ENCODE measurements around the gene SORCS1. TPM values are rescaled to one million over a fixed set of nuclear protein-coding genes. Genes with fewer than 3 reads are reported as not detected.

The SORCS1 gene
- total and polyA plus RNA-seq, 4 donors, result 0.04 to 3.5 (median 0.05) TPM

- no peak for TF ChIP-seq CTCF (IDR thresholded peaks at IDR 0.05; ENCODE audit: control extremely low read depth, extremely low read depth)
- H3K27ac ChIP-seq (ENCODE audit: low read depth in 1 of 2, low read length in 1 of 2), result no peak overlapping the region
- 65 to 78% methylated on average over 1 of the region's 1 CpG for WGBS, 2 donors
- no peak for DNase-seq
- H3K27me3 ChIP-seq (ENCODE audit: control insufficient read depth in 3 of 3, insufficient read depth in 3 of 3, low read length in 2 of 3), result no peaks in the 10 kb centered on the region
- no peaks in the 10 kb centered on the region for H3K9me3 ChIP-seq (ENCODE audit: control insufficient read depth in 4 of 4, insufficient read depth in 3 of 4, low read length in 3 of 4)
- ATAC-seq (ENCODE audit: insufficient read depth, low FRiP score), result no peak
- no peak overlapping the region for H3K4me3 ChIP-seq
- no peaks in the 10 kb centered on the region for H3K4me1 ChIP-seq (ENCODE audit: control insufficient read depth in 5 of 5, insufficient read depth in 5 of 5, low read length in 5 of 5)
- H3K9ac ChIP-seq (ENCODE audit: insufficient read depth in 1 of 2, low read length in 2 of 2), result no peak overlapping the region
- H3K36me3 ChIP-seq (ENCODE audit: control insufficient read depth in 4 of 4, insufficient read depth in 4 of 4, low read length in 4 of 4), result no peaks in the 10 kb centered on the region
These were observed 30.9 kb downstream of the SORCS1 start for GRCh38 chr10:107133656-107134055.

GRCh38 chr10:107129000-107129399, 35.5 kb downstream of the SORCS1 start:
- TF ChIP-seq CTCF (IDR thresholded peaks at IDR 0.05; ENCODE audit: control extremely low read depth, extremely low read depth), result no peak
- WGBS, 2 donors, result 78 to 86% methylated on average over 6 of the region's 6 CpGs
- no peak for DNase-seq

DNA sequence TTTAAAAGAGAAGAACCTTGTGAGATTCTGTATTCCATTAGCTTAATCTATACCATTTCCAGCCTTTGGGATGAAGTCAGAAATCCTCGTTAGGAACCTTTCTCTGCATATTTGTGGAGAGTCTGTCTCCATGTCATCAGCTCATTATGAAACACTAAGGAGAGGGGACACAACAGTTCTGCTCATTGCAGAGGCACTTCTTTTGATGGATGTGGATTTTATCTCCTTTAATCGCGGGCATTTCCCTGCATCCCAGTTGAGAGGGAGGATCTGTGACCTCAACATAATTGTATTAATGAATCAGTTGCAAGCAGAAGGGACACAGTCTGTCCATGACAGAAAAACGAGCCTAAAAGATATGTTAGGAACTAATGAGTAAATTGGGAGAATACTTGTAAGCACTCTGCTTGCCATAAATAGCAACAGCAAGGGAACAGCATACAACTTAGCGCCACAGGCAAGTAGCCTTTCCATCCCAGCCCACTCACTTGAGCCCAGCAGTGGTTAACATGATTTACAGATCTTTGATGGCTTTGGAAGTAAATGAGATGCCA, 37.9 kb downstream of the SORCS1 start:
- no peaks in the 10 kb centered on the region for H3K9me3 ChIP-seq (ENCODE audit: control insufficient read depth in 4 of 4, insufficient read depth in 3 of 4, low read length in 3 of 4)
- TF ChIP-seq CTCF (IDR thresholded peaks at IDR 0.05; ENCODE audit: control extremely low read depth, extremely low read depth), result no peak
- DNase-seq (no peak), ATAC-seq (ENCODE audit: insufficient read depth, low FRiP score) (no peak)
- H3K9ac ChIP-seq (ENCODE audit: insufficient read depth in 1 of 2, low read length in 2 of 2), result no peak overlapping the region
- no peak overlapping the region for H3K4me3 ChIP-seq
- H3K4me1 ChIP-seq (ENCODE audit: control insufficient read depth in 5 of 5, insufficient read depth in 5 of 5, low read length in 5 of 5), result no peaks in the 10 kb centered on the region
- peaks cover 0 to 5% (median 0%) of the 10 kb centered on the region in 3 donors for H3K27me3 ChIP-seq (ENCODE audit: control insufficient read depth in 3 of 3, insufficient read depth in 3 of 3, low read length in 2 of 3)
- no peaks in the 10 kb centered on the region for H3K36me3 ChIP-seq (ENCODE audit: control insufficient read depth in 4 of 4, insufficient read depth in 4 of 4, low read length in 4 of 4)
- H3K27ac ChIP-seq (ENCODE audit: low read depth in 1 of 2, low read length in 1 of 2), result no peak overlapping the region
- WGBS, 2 donors, result 59 to 69% methylated on average over 5 of the region's 5 CpGs

More at GRCh38 chr10:107129000-107129399, 35.5 kb downstream of the SORCS1 start:
- Histone ChIP-seq H3K36me3 (ENCODE audit: control insufficient read depth in 4 of 4, insufficient read depth in 4 of 4, low read length in 4 of 4) (no peaks in the 10 kb centered on the region), H3K9ac (ENCODE audit: insufficient read depth in 1 of 2, low read length in 2 of 2) (no peak overlapping the region), H3K4me1 (ENCODE audit: control insufficient read depth in 5 of 5, insufficient read depth in 5 of 5, low read length in 5 of 5) (no peaks in the 10 kb centered on the region), H3K27ac (ENCODE audit: low read depth in 1 of 2, low read length in 1 of 2) (no peak overlapping the region), H3K9me3 (ENCODE audit: control insufficient read depth in 4 of 4, insufficient read depth in 3 of 4, low read length in 3 of 4) (no peaks in the 10 kb centered on the region), H3K27me3 (ENCODE audit: control insufficient read depth in 3 of 3, insufficient read depth in 3 of 3, low read length in 2 of 3) (peaks cover 0 to 5% (median 0%) of the 10 kb centered on the region in 3 donors), H3K4me3 (no peak overlapping the region)
- ATAC-seq (ENCODE audit: insufficient read depth, low FRiP score), result no peak

- no peak overlapping the region for H3K9ac ChIP-seq (ENCODE audit: insufficient read depth in 1 of 2, low read length in 2 of 2)
- H3K4me3 ChIP-seq, result no peak overlapping the region
- no peak overlapping the region for H3K27ac ChIP-seq (ENCODE audit: low read depth in 1 of 2, low read length in 1 of 2)
- no peaks in the 10 kb centered on the region for H3K36me3 ChIP-seq (ENCODE audit: control insufficient read depth in 4 of 4, insufficient read depth in 4 of 4, low read length in 4 of 4)
- WGBS, 2 donors, result 14 to 21% methylated on average over 2 of the region's 2 CpGs
- peaks cover 0 to 5% (median 2%) of the 10 kb centered on the region in 3 donors for H3K27me3 ChIP-seq (ENCODE audit: control insufficient read depth in 3 of 3, insufficient read depth in 3 of 3, low read length in 2 of 3)
- ATAC-seq (ENCODE audit: insufficient read depth, low FRiP score) (no peak), DNase-seq (no peak)
- H3K4me1 ChIP-seq (ENCODE audit: control insufficient read depth in 5 of 5, insufficient read depth in 5 of 5, low read length in 5 of 5), result no peaks in the 10 kb centered on the region
- no peak for TF ChIP-seq CTCF (IDR thresholded peaks at IDR 0.05; ENCODE audit: control extremely low read depth, extremely low read depth)
- no peaks in the 10 kb centered on the region for H3K9me3 ChIP-seq (ENCODE audit: control insufficient read depth in 4 of 4, insufficient read depth in 3 of 4, low read length in 3 of 4)
These were observed 41.8 kb downstream of the SORCS1 start for GRCh38 chr10:107122703-107123102.

Measured in lung (tissue), 12 donors.